ENCODE results near the gene PRKN. TPM values are rescaled to one million over a fixed set of nuclear protein-coding genes. Genes with fewer than 3 reads are reported as not detected.

PRKN gene
- total RNA-seq, 1 experiment from 2014 or later: 2.0 TPM

DNA sequence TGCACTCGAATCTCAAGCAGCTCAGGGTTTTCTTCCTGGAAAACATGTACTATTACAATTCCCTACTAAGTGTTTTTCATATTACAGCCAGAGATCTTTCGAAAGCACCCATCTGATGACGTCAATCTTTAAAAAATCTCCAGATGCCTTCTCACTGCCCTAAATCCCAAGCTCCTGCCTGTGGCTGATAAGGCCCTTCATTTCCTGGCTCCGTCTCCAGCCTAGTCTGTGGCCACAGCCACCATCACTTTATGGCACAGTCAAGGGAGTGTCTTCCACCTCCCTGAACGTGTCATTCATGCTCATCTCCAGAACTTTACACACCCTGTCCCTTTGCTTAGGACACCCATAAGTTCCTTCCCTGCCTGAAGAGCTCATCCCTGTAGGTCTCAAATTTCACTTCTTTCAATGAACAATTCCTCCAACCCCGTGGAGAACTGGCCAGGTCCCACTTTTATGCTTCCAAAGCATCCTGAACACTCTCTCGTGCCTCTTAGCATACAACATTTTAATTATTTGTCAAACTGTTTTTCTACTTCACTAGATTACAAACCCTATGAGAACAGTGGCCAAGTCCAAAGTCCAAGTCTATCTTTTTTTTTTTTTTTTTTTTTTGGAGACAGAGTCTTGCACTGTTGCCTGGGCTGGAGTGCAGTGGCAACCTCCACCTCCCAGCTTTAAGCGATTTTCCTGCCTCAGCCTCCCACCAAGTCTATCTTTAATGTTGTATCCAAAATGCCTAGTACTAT lies 1347.6 kb downstream of the PRKN start:
- no peak overlapping the region for H4K91ac ChIP-seq (ENCODE audit: insufficient read length, low read depth, low read length)
- Mint-ChIP-seq H3K9me3 (no peaks in the 10 kb centered on the region), H3K36me3 (ENCODE audit: insufficient read depth in 1 of 3, low read depth in 3 of 3) (no peaks in the 10 kb centered on the region), H3K4me1 (peaks cover 3 to 8% of the 10 kb centered on the region in 2 experiments; a peak in 3 of 4 replicates), H3K4me3 (no peak overlapping the region), H3K27me3 (ENCODE audit: low read depth) (peaks cover 3% of the 10 kb centered on the region; the same call in 1 of the 2 replicates), H3K27ac (no peak overlapping the region; a peak in 1 of 7 replicates)
- H2BK5ac ChIP-seq (ENCODE audit: insufficient read length, low read length): no peak overlapping the region
- H3K9ac ChIP-seq (ENCODE audit: extremely low read depth, insufficient read length, low read length): no peak overlapping the region
- no peak overlapping the region for H3K27ac ChIP-seq (ENCODE audit: insufficient read length, low read depth, low read length)
- no peak overlapping the region for H3K14ac ChIP-seq (ENCODE audit: insufficient read depth, low read length)
- no peak for TF ChIP-seq CTCF (conservative IDR thresholded peaks at IDR 0.05)
- no peaks in the 10 kb centered on the region for H3K79me1 ChIP-seq (ENCODE audit: insufficient read depth, low read depth, low read length, poor library complexity, severe bottlenecking)
- no peak overlapping the region for H3K18ac ChIP-seq (ENCODE audit: insufficient read length, low read depth, low read length)
- H2BK15ac ChIP-seq (ENCODE audit: low read depth, low read length): no peak overlapping the region
- no peaks in the 10 kb centered on the region for H3K27me3 ChIP-seq (ENCODE audit: insufficient read depth, low read length)
- no peak overlapping the region for H2BK120ac ChIP-seq (ENCODE audit: low read depth, low read length, poor library complexity, severe bottlenecking)
- H2BK12ac ChIP-seq (ENCODE audit: insufficient read length, low read depth, low read length): no peak overlapping the region
- H4K20me1 ChIP-seq (ENCODE audit: control insufficient read depth, insufficient read depth, insufficient read length): no peaks in the 10 kb centered on the region
- no peaks in the 10 kb centered on the region for H3K9me3 ChIP-seq (ENCODE audit: control insufficient read depth, low read depth, low read length)
- WGBS (ENCODE audit: extremely low coverage, insufficient read length, low lambda C conversion rate): no CpG with 5 or more reads among the region's 8 CpGs
- peaks cover 3% of the 10 kb centered on the region for H3K23me2 ChIP-seq (ENCODE audit: insufficient read length, low read depth, low read length, poor library complexity, severe bottlenecking)
- H2AK5ac ChIP-seq (ENCODE audit: insufficient read length, low read length): no peak overlapping the region
- no peak overlapping the region for H3K4ac ChIP-seq (ENCODE audit: low read depth, low read length)
- DNase-seq: no peak
- no peak overlapping the region for H4K5ac ChIP-seq (ENCODE audit: insufficient read length, low read depth, low read length)
- H4K8ac ChIP-seq (replicated peaks; ENCODE audit: insufficient read length, low read depth, low read length): no peak overlapping the region
- H3K23ac ChIP-seq (ENCODE audit: insufficient read length, low read depth, low read length): no peak overlapping the region
- H2BK20ac ChIP-seq (ENCODE audit: low read depth, low read length, poor library complexity, severe bottlenecking): no peak overlapping the region
- H3T11ph ChIP-seq (ENCODE audit: low read length): no peak overlapping the region
- no peak overlapping the region for H3K56ac ChIP-seq (ENCODE audit: insufficient read length, low read depth, low read length)
- no peak overlapping the region for H3K4me2 ChIP-seq (ENCODE audit: insufficient read depth, insufficient read length, low read length)
- no peaks in the 10 kb centered on the region for H3K4me1 ChIP-seq (ENCODE audit: insufficient read depth, low read length)
- no peaks in the 10 kb centered on the region for H3K79me2 ChIP-seq (ENCODE audit: insufficient read depth, low read length)
- H2AFZ ChIP-seq (ENCODE audit: low read length): no peak overlapping the region
